ENCODE results near the gene ACSL5.

The ACSL5 gene

DNA sequence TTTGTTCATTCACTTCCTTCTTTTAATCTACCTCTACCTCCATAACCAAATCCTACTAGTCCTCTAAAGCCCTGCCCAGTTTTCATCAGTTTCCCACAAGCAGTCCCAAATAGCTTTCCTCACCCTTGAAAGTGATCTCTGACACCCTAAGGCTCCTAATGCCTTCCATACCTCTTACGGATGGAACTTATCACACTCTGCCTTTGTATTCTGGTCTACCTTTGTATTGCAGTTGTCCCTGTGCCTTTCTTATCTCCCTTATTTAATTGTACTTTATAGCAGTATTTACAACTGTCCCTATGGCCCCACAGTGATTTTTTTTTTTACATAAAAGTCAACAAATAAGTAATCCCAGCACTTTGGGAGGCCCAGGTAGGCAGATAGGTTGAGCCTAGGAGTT lies 33.8 kb downstream of the ACSL5 start:
- DNase-seq (ENCODE audit: low read depth) = no peak

DNA sequence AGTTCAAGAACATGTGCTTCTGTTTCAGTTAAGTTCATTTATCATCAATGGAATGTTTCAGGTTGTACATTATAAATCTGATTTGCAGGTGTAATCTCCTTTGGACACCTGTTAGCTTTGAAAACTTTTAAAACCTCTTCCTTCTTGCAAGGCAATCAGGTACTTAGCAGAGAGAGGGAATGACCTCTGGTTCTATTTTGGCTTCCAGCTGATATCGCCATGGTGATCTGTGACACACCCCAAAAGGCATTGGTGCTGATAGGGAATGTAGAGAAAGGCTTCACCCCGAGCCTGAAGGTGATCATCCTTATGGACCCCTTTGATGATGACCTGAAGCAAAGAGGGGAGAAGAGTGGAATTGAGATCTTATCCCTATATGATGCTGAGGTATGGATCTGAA lies 35.4 kb downstream of the ACSL5 start:
- no peak for DNase-seq (ENCODE audit: low read depth)

DNA sequence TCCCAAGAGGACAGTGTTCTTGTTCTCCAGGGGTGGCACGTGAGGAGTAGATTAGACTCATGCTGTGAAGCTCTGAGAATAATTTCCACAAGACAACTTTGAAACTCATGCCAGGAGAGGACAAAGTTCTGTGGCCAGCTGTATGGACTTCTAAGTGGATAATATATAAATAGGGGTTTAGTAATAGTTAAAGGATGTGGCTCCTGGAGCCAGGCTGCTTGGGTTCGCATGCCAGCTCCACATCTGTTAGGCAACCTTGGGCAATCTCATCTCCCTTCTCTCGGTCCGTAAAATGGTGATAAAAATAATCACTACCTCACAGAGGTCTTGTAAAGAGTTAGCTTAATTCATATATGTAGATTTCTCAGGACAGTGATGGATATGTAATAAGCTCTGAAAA lies 35.8 kb downstream of the ACSL5 start:
- DNase-seq (ENCODE audit: low read depth) = no peak

DNA sequence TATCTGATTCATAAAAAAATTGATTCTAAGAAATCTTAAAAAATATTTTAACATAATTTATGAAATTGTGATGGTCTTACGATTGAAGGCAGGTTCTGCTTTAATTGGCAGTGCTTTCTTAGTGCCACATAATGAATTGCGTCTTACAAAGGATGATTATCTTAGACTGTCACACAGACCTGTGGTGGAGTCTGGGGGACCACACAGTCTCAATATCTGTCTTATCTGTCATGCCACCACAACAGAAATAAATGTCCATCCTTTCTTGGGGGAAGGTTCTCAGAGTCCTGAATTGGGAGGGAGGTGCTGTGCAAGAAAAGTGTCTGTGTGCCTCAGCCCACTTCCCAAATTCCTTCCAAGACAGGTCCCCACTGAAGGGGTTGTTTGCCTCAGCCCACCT lies 38.8 kb downstream of the ACSL5 start:
- DNase-seq (ENCODE audit: low read depth) = no peak

DNA sequence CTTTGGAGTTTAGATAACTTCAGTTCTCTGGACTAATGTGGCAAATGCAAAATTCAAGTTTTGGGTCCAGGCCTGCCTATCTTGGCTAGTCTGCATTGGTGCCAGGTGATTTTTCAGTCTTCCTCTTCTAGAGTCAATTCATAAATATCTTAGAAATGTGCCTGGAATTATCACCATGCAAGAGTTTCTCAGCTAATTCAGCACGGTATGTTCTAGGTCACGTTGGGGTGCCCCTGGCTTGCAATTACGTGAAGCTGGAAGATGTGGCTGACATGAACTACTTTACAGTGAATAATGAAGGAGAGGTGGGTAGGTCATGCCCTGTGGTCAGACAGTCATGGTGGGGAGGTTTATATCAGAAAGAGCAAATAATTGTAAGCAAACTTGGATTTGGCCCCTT lies 47.8 kb downstream of the ACSL5 start:
- DNase-seq (ENCODE audit: low read depth) = no peak

DNA sequence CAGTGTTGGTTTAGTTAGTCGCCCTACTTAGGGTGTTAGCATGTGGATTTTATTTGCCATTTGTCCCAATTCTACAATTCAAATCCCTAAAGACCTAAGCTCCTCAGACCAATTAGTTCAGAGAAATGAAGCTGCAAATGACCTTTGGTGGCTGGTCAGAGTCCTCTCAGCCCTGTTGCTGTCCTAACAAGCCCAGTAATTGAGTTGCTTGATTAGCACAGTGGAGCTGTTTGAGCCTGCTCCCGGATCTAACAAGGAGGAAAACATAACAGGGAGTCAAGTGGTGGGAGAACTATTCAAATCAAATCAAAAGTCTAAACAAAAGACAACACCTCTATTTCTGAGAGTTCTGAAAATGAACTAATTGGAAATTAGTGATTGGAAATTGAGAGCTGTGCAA lies 50.7 kb downstream of the ACSL5 start:
- DNase-seq (ENCODE audit: low read depth) = no peak

DNA sequence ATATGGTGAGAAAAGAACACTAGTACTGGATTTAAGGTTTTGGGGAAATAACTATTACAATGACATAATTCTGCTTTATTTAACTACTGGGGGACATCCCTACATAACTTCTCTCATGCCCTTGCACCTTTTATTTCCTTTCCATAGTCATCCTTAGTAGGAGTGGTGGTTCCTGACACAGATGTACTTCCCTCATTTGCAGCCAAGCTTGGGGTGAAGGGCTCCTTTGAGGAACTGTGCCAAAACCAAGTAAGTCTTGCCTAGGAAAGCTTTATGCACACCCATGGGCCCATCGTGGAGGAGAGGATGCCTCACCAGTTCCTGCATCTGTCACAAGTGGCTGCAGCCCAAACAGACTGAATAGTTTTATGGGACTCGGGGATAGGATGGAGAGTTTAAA lies 52.2 kb downstream of the ACSL5 start:
- DNase-seq (ENCODE audit: low read depth) = no peak

DNA sequence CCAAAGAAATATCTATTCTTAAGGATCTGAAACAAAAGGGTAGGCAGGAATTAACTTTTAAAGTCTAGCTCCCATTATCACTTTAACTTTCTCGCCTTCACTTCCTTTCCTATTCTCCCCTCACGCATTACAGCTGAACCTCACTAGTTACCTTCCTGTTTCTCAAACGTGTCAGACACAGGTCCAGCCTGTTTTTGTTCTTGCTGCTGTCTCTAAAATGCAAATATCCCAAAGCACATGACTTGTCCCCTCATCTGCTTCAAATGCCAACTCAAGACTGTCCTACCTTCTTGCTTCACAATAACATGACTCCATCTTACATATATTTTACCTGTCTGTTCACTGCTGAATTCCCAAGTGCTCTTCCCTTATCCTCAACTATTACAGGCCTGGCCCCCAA lies 55.2 kb downstream of the ACSL5 start:
- no peak for DNase-seq (ENCODE audit: low read depth)

DNA sequence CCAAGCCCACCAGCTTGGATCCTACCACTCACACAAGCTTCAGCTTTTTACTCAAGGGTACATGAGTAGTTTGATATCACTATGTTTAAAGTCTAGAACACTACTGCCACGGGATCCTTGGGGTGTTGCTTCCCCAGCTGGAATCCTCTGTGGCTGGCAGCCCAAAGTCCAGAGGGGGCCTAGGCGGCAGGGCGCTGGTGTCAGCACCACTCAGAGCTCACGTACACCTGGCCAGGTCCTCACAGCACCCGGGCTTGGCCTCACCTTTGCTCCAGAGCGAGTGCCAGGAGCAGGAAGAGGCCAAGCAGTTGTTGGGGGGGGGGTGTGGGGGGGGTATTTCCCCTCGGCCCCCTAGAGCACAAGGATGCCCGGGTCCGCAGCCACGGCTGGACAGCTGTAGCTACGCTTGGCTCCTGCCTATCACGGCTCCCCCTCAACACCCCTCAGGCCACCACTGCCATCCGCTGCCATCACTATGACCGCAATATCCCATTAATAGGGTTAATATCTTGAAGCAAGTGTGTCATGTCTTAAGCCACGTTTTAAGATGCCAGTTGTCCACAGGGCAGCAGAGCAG lies 55.8 kb downstream of the ACSL5 start:
- no peak for DNase-seq (ENCODE audit: low read depth)

DNA sequence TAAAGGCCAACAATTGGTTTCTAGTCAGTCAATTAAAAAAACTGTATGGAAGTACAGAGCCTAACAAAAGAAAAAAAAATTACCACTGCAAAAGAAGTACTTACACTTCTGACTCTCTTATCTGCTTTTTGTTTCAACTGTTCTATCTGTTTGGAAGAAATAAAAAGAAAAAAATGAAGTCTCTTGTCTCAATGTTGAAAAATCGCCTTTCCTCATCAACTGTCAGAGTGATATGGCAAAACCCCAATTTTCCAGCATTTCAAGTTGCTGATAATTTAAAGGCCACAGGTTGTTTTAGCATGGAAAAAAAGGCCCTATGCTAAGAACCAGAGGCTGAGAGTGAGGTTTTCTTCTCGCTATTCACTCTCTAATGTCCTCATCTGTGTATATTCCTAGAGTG lies 59.2 kb downstream of the ACSL5 start:
- DNase-seq (ENCODE audit: low read depth) = no peak

DNA sequence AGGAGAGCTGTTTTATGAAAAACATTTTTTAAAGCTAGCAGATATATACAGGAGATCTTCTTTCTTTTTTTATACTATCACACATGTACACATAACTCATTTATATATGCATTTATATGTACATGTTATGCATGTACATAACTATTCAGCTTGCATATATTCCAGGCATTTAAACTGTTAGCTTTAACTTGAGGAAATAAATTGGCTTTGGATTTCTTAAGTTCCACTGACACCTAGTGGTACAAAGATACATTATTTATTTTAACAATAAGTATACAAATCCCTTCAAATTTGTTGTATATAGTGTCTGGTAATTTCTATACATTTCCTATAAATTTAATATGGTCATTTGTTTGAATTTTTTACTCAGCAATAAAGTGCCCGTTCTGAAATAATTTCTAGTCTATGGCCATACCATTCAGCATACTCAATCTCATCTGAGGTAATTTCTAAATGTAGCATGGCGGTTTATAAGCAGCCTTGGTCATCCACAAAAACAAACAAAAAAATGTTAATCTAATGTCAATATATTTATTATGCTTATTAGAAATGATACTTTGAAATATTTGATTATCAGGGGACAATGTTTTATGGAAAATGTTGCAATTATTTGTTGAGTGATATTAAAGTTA lies 61.2 kb downstream of the ACSL5 start:
- DNase-seq (ENCODE audit: low read depth) = no peak

DNA sequence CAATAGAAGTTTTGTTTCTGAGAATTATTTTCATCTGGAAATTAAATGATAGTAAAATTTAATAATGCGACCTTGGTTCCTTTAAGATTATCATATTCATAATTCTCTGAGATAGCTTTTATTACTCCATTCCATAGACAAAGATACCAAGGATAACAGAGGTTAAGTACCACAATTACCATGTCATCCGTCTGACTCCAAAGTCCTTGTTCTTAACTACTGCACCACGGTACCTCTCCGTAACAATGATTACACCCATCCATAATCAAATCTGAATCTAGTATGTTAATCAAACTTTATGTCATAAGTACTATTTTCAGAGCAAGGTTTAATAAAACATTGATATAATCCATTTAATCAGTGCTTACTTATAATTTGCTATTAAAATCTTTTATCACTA lies 64.4 kb downstream of the ACSL5 start:
- DNase-seq (ENCODE audit: low read depth) = no peak

DNA sequence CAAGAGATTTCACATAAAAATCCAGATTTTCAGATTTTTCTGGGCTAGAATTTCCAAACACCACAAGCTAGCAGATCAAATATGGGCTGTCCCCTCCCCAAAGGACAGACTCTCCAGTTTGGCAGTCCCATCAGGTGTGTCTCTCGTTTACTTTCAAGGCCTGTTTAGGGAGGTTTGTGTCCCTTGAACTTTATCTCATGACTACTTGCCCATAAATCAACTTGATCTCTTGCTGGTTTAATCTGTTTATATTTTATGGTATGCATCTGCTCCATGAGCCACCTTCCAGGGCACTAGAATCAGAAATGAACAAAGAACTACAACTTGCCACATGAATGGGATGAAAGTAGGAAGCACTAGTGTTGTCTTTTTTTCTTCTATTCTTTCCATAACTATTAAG lies 67.6 kb downstream of the ACSL5 start:
- DNase-seq (ENCODE audit: low read depth) = no peak

DNA sequence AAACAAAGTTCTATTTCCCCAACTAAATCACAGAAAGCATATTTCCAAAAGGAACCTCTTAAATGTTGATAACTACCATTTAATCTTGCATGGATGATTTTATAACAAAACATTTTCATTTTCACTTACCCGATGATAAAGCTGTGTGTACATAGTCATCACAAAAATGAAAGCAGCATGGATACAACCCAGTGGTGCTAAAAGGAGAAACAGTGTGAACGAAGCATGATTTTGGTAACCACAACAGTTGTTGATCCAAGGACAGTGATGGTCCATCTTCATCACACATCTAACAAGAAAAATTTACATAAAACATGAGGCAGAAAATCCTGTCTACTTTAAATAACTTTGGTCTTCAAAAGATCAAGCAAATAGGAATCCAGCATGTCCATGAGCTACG lies 68.1 kb downstream of the ACSL5 start:
- DNase-seq (ENCODE audit: low read depth) = no peak

DNA sequence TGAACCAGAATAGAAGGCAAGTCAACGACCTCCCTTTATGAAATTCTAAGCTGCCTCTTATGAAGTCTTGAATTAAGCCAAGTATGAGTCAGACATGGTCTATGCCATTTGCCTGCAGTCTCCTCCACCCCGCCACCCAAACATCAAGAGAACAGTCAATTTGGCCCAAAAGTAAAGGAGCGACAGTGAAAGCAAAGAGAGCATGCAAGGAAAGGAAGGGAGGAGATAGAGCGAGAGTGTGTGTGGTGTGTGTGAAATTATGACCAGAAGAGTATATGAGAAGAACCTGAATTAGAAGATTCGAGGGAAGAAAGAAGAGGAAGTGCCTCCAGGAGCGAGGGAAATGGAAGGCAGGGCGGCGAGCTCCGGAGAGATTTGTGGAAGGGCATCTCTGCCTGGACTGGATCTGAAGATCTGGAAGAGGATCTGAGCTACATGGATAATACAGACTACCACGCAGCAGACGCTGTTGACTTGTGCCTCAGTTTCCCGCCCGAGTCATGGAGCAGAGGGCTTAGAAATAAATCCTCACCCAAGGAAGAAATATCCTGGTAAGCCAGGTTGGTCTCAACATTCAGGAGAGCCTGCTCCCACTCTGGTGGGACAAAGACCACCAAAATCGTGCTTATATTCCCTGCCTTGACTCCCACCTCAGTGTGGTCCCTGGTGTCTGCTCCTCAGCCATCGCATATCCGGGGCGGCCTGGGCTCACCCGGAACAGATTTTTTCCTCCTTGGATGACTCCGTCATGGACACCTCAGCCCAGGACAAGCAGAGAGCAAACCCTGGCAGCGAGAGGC lies 72.3 kb downstream of the ACSL5 start:
- no peak for DNase-seq (ENCODE audit: low read depth)

DNA sequence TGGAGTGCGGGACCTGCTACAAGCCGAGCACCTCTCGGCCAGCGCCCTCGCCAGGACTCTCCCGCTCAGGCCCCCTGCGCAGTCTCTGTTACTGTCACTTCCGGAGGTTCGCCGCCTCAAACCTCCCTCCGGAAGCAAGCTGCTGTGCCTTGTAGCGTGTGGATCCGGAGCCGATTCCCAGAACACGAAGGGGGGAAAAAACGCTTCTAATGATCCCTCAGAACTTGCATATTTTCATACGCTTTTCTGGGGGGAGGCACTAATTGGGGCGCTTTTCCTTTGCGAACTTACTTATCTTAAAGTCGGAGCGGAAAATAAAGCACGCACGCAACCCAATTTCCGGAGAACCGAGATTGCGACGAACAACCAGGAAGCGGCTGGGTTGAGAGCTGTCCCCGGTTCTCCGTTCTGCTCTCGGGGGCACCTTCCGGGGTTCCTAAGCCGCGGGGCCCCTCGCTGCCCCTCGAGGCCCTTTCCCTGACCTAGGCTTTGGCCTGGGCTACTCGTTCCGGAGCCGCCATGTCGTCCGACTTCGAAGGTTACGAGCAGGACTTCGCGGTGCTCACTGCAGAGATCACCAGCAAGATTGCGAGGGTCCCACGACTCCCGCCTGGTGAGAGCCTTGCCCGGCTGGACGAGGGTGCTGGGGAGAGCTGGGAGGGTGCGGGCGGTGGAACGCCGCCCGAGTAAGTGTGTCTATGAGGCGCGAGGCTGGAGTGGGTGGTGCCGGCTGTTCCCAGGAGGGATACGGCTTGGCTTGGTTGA lies 73.1 kb downstream of the ACSL5 start, which contains the start of the genes VTI1A and ZDHHC6:
Gene VTI1A (plus strand): TSS at position 361 of the 765 bp plus-strand sequence. CDS start 159 bp downstream, at position 520.
Gene ZDHHC6 (minus strand): TSS at position 60 of the 765 bp plus-strand sequence. CDS start 1,478 bp downstream, outside the sequence.
- peak; percentile 72 for DNase-seq (ENCODE audit: low read depth)

DNA sequence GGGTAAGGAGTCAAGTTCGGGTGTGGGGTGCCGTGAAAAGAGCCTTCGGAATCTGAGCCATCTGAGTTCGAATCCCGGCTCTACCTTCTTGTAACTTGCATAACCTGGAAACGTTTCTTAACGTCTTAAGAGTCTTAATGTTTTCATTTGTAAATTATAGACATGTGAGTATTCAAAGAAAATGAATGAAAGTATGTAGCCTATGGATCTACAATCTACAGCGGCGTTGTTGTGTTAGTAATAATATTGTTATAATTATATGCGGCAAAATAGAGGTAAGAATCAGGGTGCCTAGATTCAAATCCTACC lies 73.7 kb downstream of the ACSL5 start:
- DNase-seq (ENCODE audit: low read depth) = no peak

DNA sequence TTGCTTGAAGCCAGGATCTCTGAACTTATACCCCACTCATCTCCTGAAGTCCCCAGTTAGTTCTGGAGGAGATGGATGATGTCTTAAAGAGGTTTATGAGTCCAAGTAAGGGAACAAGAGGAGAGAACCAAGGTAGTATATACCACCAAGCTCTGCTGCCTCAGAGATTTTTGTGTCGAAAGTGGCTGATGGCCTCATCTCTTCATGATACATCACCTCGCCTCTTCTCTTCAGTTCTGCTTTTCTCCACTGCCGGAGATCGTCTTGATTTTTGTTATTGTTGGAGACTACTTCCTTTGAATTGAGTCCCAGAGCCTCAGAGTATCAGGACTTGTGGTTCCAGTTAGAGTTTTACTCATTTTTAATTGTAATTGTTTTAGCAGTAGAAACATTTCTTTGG lies 75.0 kb downstream of the ACSL5 start:
- DNase-seq (ENCODE audit: low read depth) = no peak

DNA sequence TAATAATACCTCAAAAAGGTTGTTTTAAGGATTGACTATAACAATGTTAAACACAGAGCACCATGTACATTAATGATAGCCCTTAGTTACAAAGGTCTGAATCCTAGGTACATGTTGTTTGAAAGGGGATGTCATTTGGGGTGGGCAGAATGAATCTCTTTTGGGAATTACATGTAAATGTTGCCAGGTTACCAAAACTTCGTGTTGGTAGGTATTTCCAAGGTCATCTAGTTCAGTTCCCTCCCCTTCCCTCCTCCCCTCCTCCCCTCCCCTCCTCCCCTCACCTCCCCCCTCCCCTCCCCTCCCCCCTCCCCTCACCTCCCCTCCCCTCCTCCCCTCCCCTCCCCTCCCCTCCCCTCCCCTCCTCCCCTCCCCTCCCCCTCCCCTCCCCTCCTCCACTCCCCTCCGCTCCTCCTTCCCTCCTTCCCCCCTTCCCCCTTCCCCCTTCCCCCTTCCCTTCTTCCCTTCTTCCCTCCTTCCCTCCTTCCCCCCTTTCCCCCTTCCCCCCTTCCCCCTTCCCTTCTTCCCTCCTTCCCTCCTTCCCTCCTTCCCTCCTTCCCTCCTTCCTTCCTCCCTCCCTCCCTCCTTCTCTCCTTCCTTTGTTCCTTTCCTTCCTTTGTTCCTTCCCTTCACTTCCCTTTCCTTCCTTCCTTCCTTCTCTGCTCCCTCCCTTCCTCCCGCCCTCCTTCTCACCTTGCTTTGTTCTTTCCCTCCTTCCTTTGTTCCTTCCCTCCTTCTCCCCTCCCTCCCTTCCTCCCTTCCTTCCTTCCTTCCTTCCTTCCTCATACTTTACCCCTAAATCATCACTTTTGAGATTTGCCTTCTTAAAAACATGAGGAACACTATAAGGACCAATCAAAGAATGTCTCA lies 81.2 kb downstream of the ACSL5 start:
- no peak for DNase-seq (ENCODE audit: low read depth)

DNA sequence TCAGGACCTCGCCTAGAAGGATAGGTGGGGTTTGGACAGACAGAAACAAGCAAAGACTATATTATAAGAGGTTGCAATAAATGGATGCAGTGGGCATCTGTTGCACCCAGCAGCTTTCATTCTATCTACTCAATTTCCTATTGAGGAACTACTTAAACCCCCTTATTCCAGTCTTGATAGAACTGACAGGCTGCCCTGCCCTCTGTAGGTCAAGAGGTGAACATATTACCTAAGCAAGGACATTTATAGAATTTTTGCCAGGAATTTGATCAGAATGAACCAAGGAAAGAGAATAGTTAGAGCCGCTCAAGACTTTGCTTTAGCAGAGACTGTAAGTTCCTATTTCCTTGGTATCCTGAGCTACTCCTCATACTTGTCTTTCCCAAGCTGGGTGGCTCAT lies 82.6 kb downstream of the ACSL5 start:
- DNase-seq (ENCODE audit: low read depth) = no peak

DNA sequence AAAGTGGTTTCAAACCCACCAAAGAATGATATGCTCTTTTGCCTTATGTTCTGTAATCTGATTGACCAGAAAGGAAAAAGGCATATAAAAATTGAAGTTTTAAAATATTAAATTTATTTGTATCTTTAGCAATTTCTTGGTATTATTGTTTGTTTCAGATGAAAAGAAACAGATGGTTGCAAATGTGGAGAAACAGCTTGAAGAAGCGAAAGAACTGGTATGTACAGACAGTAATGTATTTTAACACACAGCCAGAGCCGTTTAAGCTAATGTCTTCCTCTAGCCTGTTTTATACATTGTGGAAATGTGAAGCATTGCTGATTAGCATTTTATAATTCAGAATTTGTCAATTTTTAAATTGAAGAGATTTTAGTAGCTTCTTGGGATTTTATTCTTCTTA lies 86.5 kb downstream of the ACSL5 start:
- no peak for DNase-seq (ENCODE audit: low read depth)

Measured in activated T-helper 1 cell treated with Interleukin-2 at 50 U/mL for 16 hours (primary cell).